Stimulated activated CD8-positive, alpha-beta memory T cell treated with anti-CD3 and anti-CD28 coated beads, Interleukin-7, amount 100 ng/mL, for 48 hours (primary cell): Measurements from ENCODE around the gene BPIFB6.

Source experiments
- DNase-seq, 2 donors: peaks; one replicate each; pipeline ENCODE4 v3.0.0-alpha.2; 2020; ENCODE audit warnings: low read depth in 1 of 2; ENCODE audit errors: extremely low read depth in 1 of 2

The BPIFB6 gene, protein sequence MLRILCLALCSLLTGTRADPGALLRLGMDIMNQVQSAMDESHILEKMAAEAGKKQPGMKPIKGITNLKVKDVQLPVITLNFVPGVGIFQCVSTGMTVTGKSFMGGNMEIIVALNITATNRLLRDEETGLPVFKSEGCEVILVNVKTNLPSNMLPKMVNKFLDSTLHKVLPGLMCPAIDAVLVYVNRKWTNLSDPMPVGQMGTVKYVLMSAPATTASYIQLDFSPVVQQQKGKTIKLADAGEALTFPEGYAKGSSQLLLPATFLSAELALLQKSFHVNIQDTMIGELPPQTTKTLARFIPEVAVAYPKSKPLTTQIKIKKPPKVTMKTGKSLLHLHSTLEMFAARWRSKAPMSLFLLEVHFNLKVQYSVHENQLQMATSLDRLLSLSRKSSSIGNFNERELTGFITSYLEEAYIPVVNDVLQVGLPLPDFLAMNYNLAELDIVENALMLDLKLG

GRCh38 chr20:33031531-33031930 is at the start of gene BPIFB6:
Gene BPIFB6 (plus strand): TSS chr20:33031648. CDS start chr20:33031648, 0 bp downstream.
- no peak for DNase-seq

GRCh38 chr20:32982617-32983458 is 48.6 kb upstream of the BPIFB6 start:
- no peak for DNase-seq

GRCh38 chr20:32983459-32984112 is 47.9 kb upstream of the BPIFB6 start:
- DNase-seq = no peak

GRCh38 chr20:32984196-32984595 is 47.3 kb upstream of the BPIFB6 start:
- no peak for DNase-seq

DNA sequence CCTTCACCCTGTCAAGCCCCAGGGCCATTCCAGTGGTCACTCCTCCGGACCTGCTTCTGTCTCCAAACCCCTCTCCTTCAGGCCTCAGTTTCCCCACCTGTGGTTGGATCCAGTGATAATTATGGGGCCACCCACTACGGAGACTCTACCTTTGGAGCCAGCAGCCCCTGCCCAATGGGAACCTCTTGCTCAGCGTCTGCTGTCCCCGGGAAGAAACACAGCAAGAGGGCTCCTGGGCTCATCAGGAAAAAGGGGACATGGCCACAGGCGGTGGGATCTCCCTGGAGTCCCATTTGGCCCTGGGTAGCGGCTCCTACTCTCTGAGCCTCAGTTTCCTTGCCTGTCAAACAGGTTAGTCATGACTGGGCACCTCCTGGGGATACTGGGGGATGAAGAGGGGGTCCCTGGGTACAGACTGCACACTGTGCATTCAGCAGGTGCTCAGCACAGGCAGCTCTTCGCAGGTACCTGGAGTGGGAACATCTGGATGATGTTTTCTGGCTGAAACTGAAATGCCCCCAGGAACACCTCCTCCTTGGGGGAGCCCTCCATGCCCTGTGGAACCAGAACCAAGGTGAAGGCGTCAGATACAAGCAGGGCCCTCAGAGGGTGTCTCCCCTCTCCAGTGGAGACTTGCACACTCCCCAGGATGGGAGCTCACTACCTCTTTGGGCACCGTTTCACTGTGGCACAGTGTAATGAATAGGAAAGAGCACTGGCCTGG is 46.7 kb upstream of the BPIFB6 start:
- DNase-seq = no peak

DNA sequence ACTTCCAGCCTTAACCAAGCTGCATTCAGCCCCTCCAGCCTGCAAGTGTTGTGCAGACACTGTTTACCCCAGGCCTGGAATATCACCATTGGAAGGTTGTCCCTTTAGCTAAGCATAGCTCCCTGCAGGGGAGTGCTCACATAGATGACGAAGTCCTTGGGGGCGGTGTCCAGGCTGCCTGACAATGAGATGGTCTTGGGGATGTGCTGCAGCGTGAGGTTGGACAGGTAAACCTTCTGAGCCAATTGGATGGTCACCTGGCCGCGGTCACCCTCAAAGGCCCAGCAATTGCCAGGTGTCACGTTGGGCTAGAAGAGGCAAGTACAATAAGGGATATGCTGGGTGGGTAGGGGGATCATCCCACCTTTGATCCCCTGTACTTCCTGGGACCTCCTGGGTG is 45.9 kb upstream of the BPIFB6 start:
- no peak for DNase-seq

GRCh38 chr20:32986331-32986966 is 45.0 kb upstream of the BPIFB6 start:
- no peak for DNase-seq

GRCh38 chr20:32987044-32987825 is 44.2 kb upstream of the BPIFB6 start:
- no peak for DNase-seq

DNA sequence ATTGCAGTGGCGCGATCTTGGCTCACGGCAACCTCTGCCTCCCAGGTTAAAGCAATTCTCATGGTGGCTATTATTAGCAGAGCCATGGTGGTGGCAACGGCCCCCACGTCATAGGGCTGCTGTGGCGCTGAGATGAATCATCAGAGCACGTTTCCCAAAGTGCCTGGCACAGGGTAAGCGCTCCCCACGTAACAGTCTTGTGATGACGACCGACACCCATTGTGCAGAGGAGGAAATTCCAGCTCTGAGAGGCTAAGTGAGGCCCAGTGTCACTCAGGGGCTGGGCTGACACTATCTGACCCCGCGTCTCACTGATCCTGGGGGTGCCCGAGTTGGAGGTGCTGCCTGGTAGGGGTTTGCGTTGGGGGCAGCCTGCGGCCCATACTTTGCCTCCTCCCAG is 43.4 kb upstream of the BPIFB6 start:
- DNase-seq = no peak

GRCh38 chr20:32989507-32990283 is 41.8 kb upstream of the BPIFB6 start:
- DNase-seq = no peak

- no peak for DNase-seq
Observed at GRCh38 chr20:32990426-32990825, 41.0 kb upstream of the BPIFB6 start.

- DNase-seq = no peak
Observed at GRCh38 chr20:32991383-32991782, 40.1 kb upstream of the BPIFB6 start.

GRCh38 chr20:32991792-32992641 is 39.4 kb upstream of the BPIFB6 start:
- DNase-seq = no peak

DNA sequence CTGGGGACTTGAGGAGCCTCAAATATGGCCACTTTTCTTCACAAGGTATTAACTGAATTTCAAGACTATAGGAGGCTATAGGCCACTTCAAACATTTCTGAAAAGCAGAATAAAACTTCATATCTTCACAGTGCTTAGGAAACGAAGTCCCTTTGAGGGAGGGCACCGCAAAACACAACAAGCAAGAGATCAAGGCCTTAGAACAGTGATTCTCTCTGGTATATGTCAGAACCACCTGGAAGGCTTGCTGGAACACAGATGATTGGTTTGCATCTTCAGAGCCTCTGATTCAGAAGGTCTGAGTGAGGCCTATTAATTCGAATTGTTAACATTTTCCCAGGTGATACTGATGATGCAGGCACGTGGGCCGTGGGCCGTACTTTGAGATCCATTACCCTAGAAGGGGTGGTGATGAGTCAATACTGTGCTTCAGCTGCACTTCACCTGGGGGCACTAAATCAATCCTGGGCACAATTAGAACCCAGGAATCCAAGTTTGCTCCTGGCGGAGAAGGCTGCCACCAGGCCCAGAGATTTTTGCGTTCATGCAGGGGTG is 37.9 kb upstream of the BPIFB6 start:
- no peak for DNase-seq

- no peak for DNase-seq
Observed at GRCh38 chr20:32995802-32996201, 35.6 kb upstream of the BPIFB6 start.

GRCh38 chr20:32997431-32997830 is 34.0 kb upstream of the BPIFB6 start:
- DNase-seq = no peak

DNA sequence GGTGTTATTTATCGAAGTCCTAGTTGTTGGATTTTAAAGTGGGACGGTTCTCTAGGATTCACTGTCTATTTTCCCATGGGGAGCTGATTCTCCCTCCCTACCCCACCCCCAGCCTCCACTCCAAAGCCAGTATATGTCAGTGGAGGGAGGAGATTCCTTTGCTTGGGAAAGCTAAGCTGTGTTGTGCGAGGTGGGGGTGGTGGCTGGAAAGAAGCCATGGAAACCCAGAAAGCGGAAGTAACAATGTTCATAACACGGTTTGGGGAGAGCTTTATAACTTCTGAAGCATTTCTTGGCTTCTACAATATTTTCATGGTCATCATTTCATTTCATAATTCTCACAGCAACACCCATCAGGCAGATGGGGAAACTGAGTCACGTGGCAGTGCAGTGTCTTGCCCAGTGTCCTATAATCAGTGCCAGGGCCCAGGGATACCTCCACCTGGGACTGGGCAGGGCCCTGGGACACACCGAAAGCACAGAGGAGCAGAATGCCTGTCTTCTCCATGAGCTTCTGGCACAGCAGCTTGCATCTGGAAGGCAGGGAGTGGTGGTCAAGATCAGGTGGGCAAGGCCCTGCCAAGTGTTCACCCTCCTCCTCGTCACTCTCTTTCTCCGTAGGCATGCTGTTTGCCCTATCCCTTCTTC is 31.7 kb upstream of the BPIFB6 start:
- no peak for DNase-seq
